Right cardiac atrium (tissue), 5 donors: ENCODE data around the gene LY86. TPM values are rescaled to one million over a fixed set of nuclear protein-coding genes. Genes with fewer than 3 reads are reported as not detected.

ENCODE experiments used
- ATAC-seq, 2 donors: fragments of 200-7000 bp; cut with Tn5 transposase; one replicate each; pipeline versions ENCODE4 v1.8.0 to v1.9.1; 2020; ENCODE audit warnings: moderate library complexity in 2 of 2, mild to moderate bottlenecking in 1 of 2
- DNase-seq, 3 donors: peaks; one replicate each; pipeline ENCODE4 v3.0.0-alpha.2; 2020
- H3K27ac ChIP-seq: one replicate; pipeline ENCODE4 v1.5.1; 2013; ENCODE audit warnings: mild to moderate bottlenecking, low read length, control low read depth, moderate library complexity
- H3K27me3 ChIP-seq: one replicate; pipeline ENCODE4 v1.6.1; 2013; ENCODE audit not compliant: control insufficient read depth, insufficient read depth
- H3K4me1 ChIP-seq: one replicate; pipeline ENCODE4 v1.6.1; 2013; ENCODE audit warnings: low read length; ENCODE audit not compliant: control insufficient read depth, insufficient read depth
- H3K4me3 ChIP-seq: one replicate; pipeline ENCODE4 v1.5.1; 2013; ENCODE audit warnings: low read length, control low read depth
- H3K9me3 ChIP-seq: one replicate; pipeline ENCODE4 v1.6.1; 2013; ENCODE audit warnings: low read length; ENCODE audit not compliant: control insufficient read depth
- WGBS: extraction: QIAGEN DNeasy Blood & Tissue Kit; methylation state at CpG from one replicate; pipeline ENCODE4 v1.1.7; 2013; 5-methylcytosine and 5-hydroxymethylcytosine counted together
- intact Hi-C, 4 donors: fragments of 100-400 bp; cut with DNase I; formaldehyde crosslinking; loops; one replicate each; pipeline versions ENCODE4 v1.11.0 to v1.14.0; 2022 to 2023
- polyA plus RNA-seq: library from polyadenylated mRNA; stranded (reverse); fragments of 200-250 nt; gene quantifications from one replicate; pipeline ENCODE4 v1.2.3, GENCODE V29; 2013
- total RNA-seq, 4 donors: library from RNA; stranded (reverse); fragmentation: NEBNext Ultra II Directional; extraction: Animal tissue kit (Norgen Biotek cat#: 25700); gene quantifications; one replicate each; pipeline ENCODE4 v1.2.1, GENCODE V29; 2021
- donor health status: healthy with polysubstance abuse.
- donor health status: DM: no; HTN: yes; CAD: no.
- donor health status: DM: no; HTN: no; CAD: no.
- donor health status: DM: no; HTN: yes; CAD: no; lungs with severe emphysema.
- donor health status: DM: yes; HTN: yes; CAD: no.

Gene LY86
- total and polyA plus RNA-seq, 5 donors = 1.7 to 4.1 (median 2.3) TPM

- peaks cover 3% of the 10 kb centered on the region for H3K4me1 ChIP-seq
- H3K27ac ChIP-seq = no peak overlapping the region
- H3K4me3 ChIP-seq = no peak overlapping the region
- DNase-seq = no peak
- no peaks in the 10 kb centered on the region for H3K27me3 ChIP-seq
- no peaks in the 10 kb centered on the region for H3K9me3 ChIP-seq
- ATAC-seq = peak in 1 of 2 donors; percentile 3
- WGBS = 67% methylated on average over 3 of the region's 3 CpGs
- intact Hi-C loops = no loop called here
These were observed 93.7 kb downstream of the LY86 start for GRCh38 chr6:6682225-6682624.

GRCh38 chr6:6683969-6684833 is 95.7 kb downstream of the LY86 start:
- no peaks in the 10 kb centered on the region for H3K9me3 ChIP-seq
- DNase-seq = no peak
- H3K27ac ChIP-seq = no peak overlapping the region
- intact Hi-C loops = no loop called here
- 48% methylated on average over 13 of the region's 13 CpGs for WGBS
- H3K27me3 ChIP-seq = no peaks in the 10 kb centered on the region
- no peak overlapping the region for H3K4me3 ChIP-seq
- ATAC-seq = no peak
- peaks cover 9% of the 10 kb centered on the region for H3K4me1 ChIP-seq

- Histone ChIP-seq H3K4me3 (no peak overlapping the region), H3K27me3 (no peaks in the 10 kb centered on the region), H3K27ac (no peak overlapping the region), H3K9me3 (no peaks in the 10 kb centered on the region), H3K4me1 (peaks cover 14% of the 10 kb centered on the region)
- ATAC-seq (no peak), DNase-seq (no peak)
- 80% methylated on average over 12 of the region's 12 CpGs for WGBS
- intact Hi-C loops = loop anchor here in 1 of 4 donors (5.0 kb wide), 1 partner anchor 37 kb away; no protein-coding TSS in a partner anchor
These were observed 96.9 kb downstream of the LY86 start for GRCh38 chr6:6685249-6686040.

GRCh38 chr6:6686176-6686575 is 97.7 kb downstream of the LY86 start:
- DNase-seq = no peak
- Histone ChIP-seq H3K27ac (no peak overlapping the region), H3K27me3 (no peaks in the 10 kb centered on the region), H3K4me1 (peaks cover 14% of the 10 kb centered on the region), H3K4me3 (no peak overlapping the region), H3K9me3 (no peaks in the 10 kb centered on the region)
- intact Hi-C loops = loop anchor here in 1 of 4 donors (5.0 kb wide), 1 partner anchor 36 kb away; no protein-coding TSS in a partner anchor
- no peak for ATAC-seq
- 91% methylated on average over 7 of the region's 7 CpGs for WGBS

GRCh38 chr6:6686748-6687601 is 98.5 kb downstream of the LY86 start:
- H3K4me3 ChIP-seq = peak overlapping the region; percentile 4
- 34% methylated on average over 26 of the region's 26 CpGs for WGBS
- intact Hi-C loops = loop anchor here in 1 of 4 donors (5.0 kb wide), 1 partner anchor 35 kb away; no protein-coding TSS in a partner anchor
- peak overlapping the region; percentile 57 for H3K27ac ChIP-seq
- DNase-seq (peak; percentile 92 to 97 (median 96)), ATAC-seq (peak; percentile 89 to 90)
- H3K9me3 ChIP-seq = no peaks in the 10 kb centered on the region
- no peaks in the 10 kb centered on the region for H3K27me3 ChIP-seq
- peaks cover 14% of the 10 kb centered on the region for H3K4me1 ChIP-seq

DNA sequence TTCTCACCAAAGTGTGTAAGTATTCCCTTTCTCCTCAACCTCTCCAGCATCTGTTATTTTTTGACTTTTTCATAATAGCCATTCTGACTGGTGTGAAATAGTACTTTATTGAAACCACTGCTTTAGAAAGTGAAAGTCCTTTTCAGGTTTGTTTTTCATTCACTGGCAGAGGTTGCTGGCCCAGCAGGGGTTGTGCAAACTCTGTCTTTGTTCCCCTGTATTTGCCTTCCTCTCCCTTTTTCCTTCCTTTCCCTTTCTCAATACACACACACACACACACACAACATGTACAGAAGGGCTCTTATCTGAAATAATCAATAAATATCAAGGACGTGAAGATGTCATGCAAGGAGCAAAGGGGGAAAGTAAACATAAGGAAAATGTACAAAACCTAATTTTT is 99.8 kb downstream of the LY86 start:
- WGBS = 48% methylated on average over 1 of the region's 1 CpG
- Histone ChIP-seq H3K4me3 (no peak overlapping the region), H3K27ac (no peak overlapping the region), H3K4me1 (peaks cover 11% of the 10 kb centered on the region), H3K9me3 (no peaks in the 10 kb centered on the region), H3K27me3 (no peaks in the 10 kb centered on the region)
- ATAC-seq = no peak
- no peak for DNase-seq
- intact Hi-C loops = loop anchor here in 1 of 4 donors (5.0 kb wide), 1 partner anchor 34 kb away; no protein-coding TSS in a partner anchor

DNA sequence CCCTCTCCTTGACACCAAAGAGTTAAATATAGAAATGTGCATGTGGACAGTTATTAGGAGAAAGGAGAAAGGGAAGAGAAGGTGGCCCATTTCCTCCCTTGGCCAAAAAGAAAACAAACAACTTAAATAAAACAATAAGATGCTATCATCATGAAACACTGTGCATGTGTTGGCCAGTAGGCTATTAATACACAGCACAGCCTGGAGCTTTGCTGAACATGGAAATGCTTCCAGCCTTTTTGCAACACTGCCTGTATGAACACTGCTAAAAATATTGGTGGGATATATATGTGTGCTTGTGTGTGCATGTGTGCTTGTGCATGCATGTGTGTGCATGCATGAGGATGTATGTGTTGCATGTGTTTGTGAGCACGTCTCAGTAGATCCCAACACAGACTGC is 100.4 kb downstream of the LY86 start:
- Histone ChIP-seq H3K4me1 (peaks cover 11% of the 10 kb centered on the region), H3K9me3 (no peaks in the 10 kb centered on the region), H3K4me3 (no peak overlapping the region), H3K27ac (peak overlapping the region; percentile 64), H3K27me3 (no peaks in the 10 kb centered on the region)
- DNase-seq = no peak
- 41% methylated on average over 1 of the region's 1 CpG for WGBS
- intact Hi-C loops = loop anchor here in 1 of 4 donors (5.0 kb wide), 1 partner anchor 33 kb away; no protein-coding TSS in a partner anchor
- ATAC-seq = no peak

GRCh38 chr6:6689400-6690143 is 101.1 kb downstream of the LY86 start:
- ATAC-seq = peak; percentile 32 to 68
- intact Hi-C loops = loop anchor here in 1 of 4 donors (5.0 kb wide), 1 partner anchor 33 kb away; no protein-coding TSS in a partner anchor

DNA sequence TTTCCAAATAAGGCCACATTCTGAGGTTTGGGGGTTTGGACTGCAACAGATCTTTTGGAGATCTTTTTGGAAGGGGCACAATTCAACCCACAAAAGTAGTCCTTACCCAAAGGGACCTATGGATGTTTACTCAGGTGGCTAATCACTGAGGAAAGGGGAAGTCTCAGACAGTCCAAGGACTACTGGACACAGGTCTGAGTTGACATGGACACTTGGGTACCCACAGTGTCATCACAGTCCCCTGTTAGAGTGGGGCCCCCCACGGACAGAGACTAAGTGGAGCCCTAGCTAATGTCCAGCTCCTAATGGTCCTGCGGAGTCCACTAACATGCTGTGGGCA is 101.6 kb downstream of the LY86 start:
- no peak overlapping the region for H3K4me3 ChIP-seq
- intact Hi-C loops = no loop called here

More at GRCh38 chr6:6689400-6690143, 101.1 kb downstream of the LY86 start:
- Histone ChIP-seq H3K9me3 (no peaks in the 10 kb centered on the region), H3K4me1 (peaks cover 11% of the 10 kb centered on the region), H3K27me3 (no peaks in the 10 kb centered on the region), H3K4me3 (no peak overlapping the region), H3K27ac (peak overlapping the region; percentile 82)
- 61% methylated on average over 2 of the region's 2 CpGs for WGBS
- no peak for DNase-seq

GRCh38 chr6:6694368-6694780 is 105.9 kb downstream of the LY86 start:
- WGBS = 62% methylated on average over 6 of the region's 6 CpGs
- ATAC-seq = peak; percentile 27 to 38

More for the DNA sequence above, 101.6 kb downstream of the LY86 start:
- H3K9me3 ChIP-seq = no peaks in the 10 kb centered on the region
- ATAC-seq (no peak), DNase-seq (no peak)
- H3K4me1 ChIP-seq = peaks cover 11% of the 10 kb centered on the region
- 93% methylated on average over 2 of the region's 2 CpGs for WGBS
- H3K27ac ChIP-seq = peak overlapping the region; percentile 82
- H3K27me3 ChIP-seq = no peaks in the 10 kb centered on the region

More at GRCh38 chr6:6694368-6694780, 105.9 kb downstream of the LY86 start:
- Histone ChIP-seq H3K9me3 (no peaks in the 10 kb centered on the region), H3K27ac (peak overlapping the region; percentile 31), H3K27me3 (no peaks in the 10 kb centered on the region), H3K4me3 (no peak overlapping the region), H3K4me1 (peaks cover 18% of the 10 kb centered on the region)
- intact Hi-C loops = no loop called here
- peak in 2 of 3 donors; percentile 61 to 68 for DNase-seq
